ENCODE results near the gene CELF2. TPM values are rescaled to one million over a fixed set of nuclear protein-coding genes. Genes with fewer than 3 reads are reported as not detected.

Gene CELF2
- total RNA-seq, 1 experiment from 2014 or later = 0.27 TPM

DNA sequence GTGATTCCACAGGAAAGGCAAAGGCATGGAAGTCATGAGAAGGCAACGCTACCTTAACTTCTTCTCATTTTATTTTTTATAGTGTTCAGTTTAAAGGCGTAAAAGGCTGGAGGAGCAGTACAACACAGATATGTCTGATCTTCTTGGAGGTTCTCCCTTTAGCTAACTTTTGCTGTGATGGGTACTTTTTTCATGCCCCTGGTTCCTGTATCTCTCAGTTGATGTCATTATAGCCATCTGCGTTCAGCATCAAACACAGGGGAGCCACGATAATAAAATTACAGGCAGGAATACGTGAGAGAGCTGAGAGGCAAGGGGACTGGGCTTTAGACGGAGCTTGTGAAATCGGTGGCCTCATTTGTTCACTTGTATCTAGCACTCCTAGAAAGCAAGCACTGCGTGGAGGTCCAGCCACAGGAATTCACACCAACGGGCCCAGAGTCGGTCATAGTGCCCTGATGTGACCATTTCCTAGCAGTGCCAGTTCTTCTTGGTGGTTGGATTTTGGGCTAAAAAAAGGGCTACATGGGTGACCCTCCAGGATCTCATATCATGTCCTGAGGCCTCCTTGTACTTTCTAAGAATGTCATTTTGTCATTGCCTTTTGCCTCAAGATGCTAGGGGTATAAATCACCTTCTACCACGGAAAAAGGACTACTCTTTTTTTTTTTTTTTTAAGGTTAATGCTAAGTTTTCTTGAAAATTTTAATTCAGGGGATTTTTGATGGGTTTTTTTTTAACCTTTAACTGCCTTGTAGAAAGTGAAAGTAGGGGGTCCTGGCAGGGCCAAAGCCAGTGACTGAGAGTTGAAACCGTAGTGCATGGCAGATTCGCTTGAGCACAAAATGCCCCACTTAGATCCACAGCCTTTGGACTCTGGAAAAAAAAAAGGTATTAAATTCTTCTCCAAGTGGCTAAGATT, 191.5 kb downstream of the CELF2 start:
- no peak overlapping the region for H3K27ac Mint-ChIP-seq (ENCODE audit: unreplicated experiment)
- peaks cover 14% of the 10 kb centered on the region for H3K27me3 Mint-ChIP-seq (ENCODE audit: insufficient read depth, unreplicated experiment)
- H3K36me3 Mint-ChIP-seq (ENCODE audit: insufficient read depth, unreplicated experiment) = no peaks in the 10 kb centered on the region
- Histone ChIP-seq H3K4me3 (ENCODE audit: low read depth, low read length) (no peak overlapping the region), H3K36me3 (ENCODE audit: control insufficient read depth, insufficient read depth, low read length) (no peaks in the 10 kb centered on the region), H3K9me3 (peaks cover 2% of the 10 kb centered on the region; the same call in 1 of the 2 replicates), H3K4me1 (no peaks in the 10 kb centered on the region), H3K27me3 (replicated peaks; ENCODE audit: control insufficient read depth, insufficient read depth, low read length) (peaks cover 1% of the 10 kb centered on the region; the same call in 1 of the 2 replicates)
- no peaks in the 10 kb centered on the region for H3K9me3 Mint-ChIP-seq (ENCODE audit: unreplicated experiment)
- ChIA-PET POLR2A (no interaction called here), CTCF (no interaction called here)
- no peak overlapping the region for H3K4me3 Mint-ChIP-seq (ENCODE audit: unreplicated experiment)
- BruUV-seq (replicated peaks) = no TSS peak
- DNase-seq = no peak
- intact Hi-C loops (cut with micrococcal nuclease; ENCODE audit: unreplicated experiment) = no loop called here
- TF ChIP-seq, protein P1, sequence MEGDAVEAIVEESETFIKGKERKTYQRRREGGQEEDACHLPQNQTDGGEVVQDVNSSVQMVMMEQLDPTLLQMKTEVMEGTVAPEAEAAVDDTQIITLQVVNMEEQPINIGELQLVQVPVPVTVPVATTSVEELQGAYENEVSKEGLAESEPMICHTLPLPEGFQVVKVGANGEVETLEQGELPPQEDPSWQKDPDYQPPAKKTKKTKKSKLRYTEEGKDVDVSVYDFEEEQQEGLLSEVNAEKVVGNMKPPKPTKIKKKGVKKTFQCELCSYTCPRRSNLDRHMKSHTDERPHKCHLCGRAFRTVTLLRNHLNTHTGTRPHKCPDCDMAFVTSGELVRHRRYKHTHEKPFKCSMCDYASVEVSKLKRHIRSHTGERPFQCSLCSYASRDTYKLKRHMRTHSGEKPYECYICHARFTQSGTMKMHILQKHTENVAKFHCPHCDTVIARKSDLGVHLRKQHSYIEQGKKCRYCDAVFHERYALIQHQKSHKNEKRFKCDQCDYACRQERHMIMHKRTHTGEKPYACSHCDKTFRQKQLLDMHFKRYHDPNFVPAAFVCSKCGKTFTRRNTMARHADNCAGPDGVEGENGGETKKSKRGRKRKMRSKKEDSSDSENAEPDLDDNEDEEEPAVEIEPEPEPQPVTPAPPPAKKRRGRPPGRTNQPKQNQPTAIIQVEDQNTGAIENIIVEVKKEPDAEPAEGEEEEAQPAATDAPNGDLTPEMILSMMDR (IDR thresholded peaks at IDR 0.05; ENCODE audit: insufficient read depth in 1 of 2, low read depth in 1 of 2, low read length in 1 of 2, severe bottlenecking in 1 of 2, unreplicated experiment in 1 of 2) = no peak
- H3K4me1 Mint-ChIP-seq (ENCODE audit: low read depth, unreplicated experiment) = no peaks in the 10 kb centered on the region

GRCh38 chr10:11209830-11210181, 192.1 kb downstream of the CELF2 start:
- ChIA-PET POLR2A (no interaction called here), CTCF (no interaction called here)
- TF ChIP-seq, protein P1 (IDR thresholded peaks at IDR 0.05; ENCODE audit: insufficient read depth in 1 of 2, low read depth in 1 of 2, low read length in 1 of 2, severe bottlenecking in 1 of 2, unreplicated experiment in 1 of 2) = no peak
- no peaks in the 10 kb centered on the region for H3K36me3 Mint-ChIP-seq (ENCODE audit: insufficient read depth, unreplicated experiment)
- H3K4me3 Mint-ChIP-seq (ENCODE audit: unreplicated experiment) = no peak overlapping the region
- no peaks in the 10 kb centered on the region for H3K36me3 ChIP-seq (ENCODE audit: control insufficient read depth, insufficient read depth, low read length)
- peaks cover 1% of the 10 kb centered on the region; the same call in 1 of the 2 replicates for H3K27me3 ChIP-seq (replicated peaks; ENCODE audit: control insufficient read depth, insufficient read depth, low read length)
- no peaks in the 10 kb centered on the region for H3K9me3 Mint-ChIP-seq (ENCODE audit: unreplicated experiment)
- H3K4me1 ChIP-seq = no peaks in the 10 kb centered on the region
- no peaks in the 10 kb centered on the region for H3K4me1 Mint-ChIP-seq (ENCODE audit: low read depth, unreplicated experiment)
- no TSS peak for BruUV-seq (replicated peaks)
- no peak overlapping the region for H3K4me3 ChIP-seq (ENCODE audit: low read depth, low read length)
- peaks cover 2% of the 10 kb centered on the region; the same call in 1 of the 2 replicates for H3K9me3 ChIP-seq
- no peak for DNase-seq
- peaks cover 14% of the 10 kb centered on the region for H3K27me3 Mint-ChIP-seq (ENCODE audit: insufficient read depth, unreplicated experiment)
- H3K27ac Mint-ChIP-seq (ENCODE audit: unreplicated experiment) = no peak overlapping the region
- intact Hi-C loops (cut with micrococcal nuclease; ENCODE audit: unreplicated experiment) = no loop called here

GRCh38 chr10:11210211-11210922, 192.7 kb downstream of the CELF2 start:
- DNase-seq = no peak
- Histone ChIP-seq H3K36me3 (ENCODE audit: control insufficient read depth, insufficient read depth, low read length) (no peaks in the 10 kb centered on the region), H3K4me3 (ENCODE audit: low read depth, low read length) (no peak overlapping the region), H3K27me3 (replicated peaks; ENCODE audit: control insufficient read depth, insufficient read depth, low read length) (peaks cover 1% of the 10 kb centered on the region; the same call in 1 of the 2 replicates), H3K9me3 (peaks cover 2% of the 10 kb centered on the region; the same call in 1 of the 2 replicates), H3K4me1 (no peaks in the 10 kb centered on the region)
- intact Hi-C loops (cut with micrococcal nuclease; ENCODE audit: unreplicated experiment) = no loop called here
- no peaks in the 10 kb centered on the region for H3K9me3 Mint-ChIP-seq (ENCODE audit: unreplicated experiment)
- ChIA-PET CTCF (no interaction called here), POLR2A (no interaction called here)
- no peak overlapping the region for H3K4me3 Mint-ChIP-seq (ENCODE audit: unreplicated experiment)
- H3K27ac Mint-ChIP-seq (ENCODE audit: unreplicated experiment) = no peak overlapping the region
- TF ChIP-seq, protein P1 (IDR thresholded peaks at IDR 0.05; ENCODE audit: insufficient read depth in 1 of 2, low read depth in 1 of 2, low read length in 1 of 2, severe bottlenecking in 1 of 2, unreplicated experiment in 1 of 2) = no peak
- no TSS peak for BruUV-seq (replicated peaks)
- no peaks in the 10 kb centered on the region for H3K4me1 Mint-ChIP-seq (ENCODE audit: low read depth, unreplicated experiment)
- peaks cover 16% of the 10 kb centered on the region for H3K27me3 Mint-ChIP-seq (ENCODE audit: insufficient read depth, unreplicated experiment)
- H3K36me3 Mint-ChIP-seq (ENCODE audit: insufficient read depth, unreplicated experiment) = no peaks in the 10 kb centered on the region
